Endothelial cell of umbilical vein (primary cell): ENCODE results near the gene PRPSAP1. TPM values are rescaled to one million over a fixed set of nuclear protein-coding genes. Genes with fewer than 3 reads are reported as not detected.
A peak's percentile ranks its signal among the peaks of the same experiment; 100 is the strongest.

ENCODE experiments used
- BruUV-seq: library from RNA; stranded (reverse); fragments of 400-500 nt; replicated peaks from 2 replicates; lab custom pipeline; 2021; lab: Mats Ljungman, UMichigan
- CTCF ChIA-PET: fragments of 300-600, 350-600 bp; sonication (Branson Sonifier 250); formaldehyde crosslinking; loops from one replicate; lab custom pipeline; 2021; ENCODE audit warnings: antibody characterized with exemption, inconsistent platforms; lab: Charles Lee
- POLR2A ChIA-PET: fragments of 300-600, 350-600 bp; sonication (Branson Sonifier 250); formaldehyde crosslinking; loops from one replicate; lab custom pipeline; 2021; ENCODE audit warnings: antibody characterized with exemption, inconsistent platforms; lab: Charles Lee
- DNase-seq: peaks from one replicate; pipeline ENCODE4 v3.0.0-alpha.2; 2011; ENCODE audit warnings: low read depth, low spot score
- FAIRE-seq: peaks from 2 replicates; lab custom pipeline; 2011; peaks lifted over from hg19 to GRCh38; lab: Jason Lieb, UNC
- H2AFZ ChIP-seq: 2 replicates; pipeline ENCODE4 v1.6.0; 2012; ENCODE audit warnings: low read depth, low read length, control low read depth, inconsistent platforms
- H3K27ac ChIP-seq: 2 replicates; pipeline ENCODE4 v1.5.1; 2011; ENCODE audit warnings: low read depth, mild to moderate bottlenecking, control low read depth, low read length, moderate library complexity; ENCODE audit not compliant: insufficient read depth
- H3K27me3 ChIP-seq, 2 experiments: 2 replicates each; pipeline versions ENCODE4 v1.6.0 to v1.6.1; 2011; ENCODE audit warnings: low read length in 2 of 2, mixed read lengths in 1 of 2; ENCODE audit not compliant: control insufficient read depth in 2 of 2, insufficient read depth in 2 of 2
- H3K36me3 ChIP-seq, 2 experiments: 2 replicates in 1 of 2; 3 replicates in 1 of 2; pipeline ENCODE4 v1.5.1; 2011; ENCODE audit warnings: low read length in 2 of 2, mild to moderate bottlenecking in 1 of 2, moderate library complexity in 1 of 2; ENCODE audit not compliant: control insufficient read depth in 2 of 2, insufficient read depth in 2 of 2; ENCODE audit errors: extremely low read depth in 1 of 2
- H3K4me1 ChIP-seq: 3 replicates; pipeline ENCODE4 v1.5.1; 2011; ENCODE audit warnings: mild to moderate bottlenecking, low read length; ENCODE audit not compliant: control insufficient read depth, insufficient read depth; ENCODE audit errors: extremely low read depth
- H3K4me2 ChIP-seq: 2 replicates; pipeline ENCODE4 v1.6.1; 2011; ENCODE audit warnings: low read length, control low read depth, mixed read lengths; ENCODE audit not compliant: insufficient read depth
- H3K4me3 ChIP-seq, 3 experiments: fragments of 200-600 bp in 1 of 3; sonication (generic), shearing (Covaris generic) in 1 of 3; replicated peaks in 1 of 3; 2 replicates each; pipeline ENCODE4 v1.5.1; 2011 to 2016; ENCODE audit warnings: control low read depth in 3 of 3, low read length in 3 of 3, mild to moderate bottlenecking in 2 of 3, inconsistent platforms in 1 of 3, low read depth in 1 of 3, moderate library complexity in 1 of 3; ENCODE audit not compliant: insufficient read depth in 1 of 3
- H3K79me2 ChIP-seq: 2 replicates; pipeline ENCODE4 v1.6.0; 2012; ENCODE audit warnings: low read length, inconsistent platforms; ENCODE audit not compliant: control insufficient read depth, insufficient read depth
- H3K9ac ChIP-seq: replicated peaks from 2 replicates; pipeline ENCODE3; 2011; ENCODE audit warnings: low read length, control low read depth; ENCODE audit not compliant: insufficient read depth; ENCODE audit errors: extremely low read depth
- H3K9me1 ChIP-seq: replicated peaks from 3 replicates; pipeline ENCODE4 v1.6.0; 2011; ENCODE audit warnings: mild to moderate bottlenecking, low read length; ENCODE audit not compliant: control insufficient read depth, insufficient read depth; ENCODE audit errors: extremely low read depth
- H3K9me3 ChIP-seq: replicated peaks from 2 replicates; pipeline ENCODE4 v1.5.1; 2012; ENCODE audit warnings: low read length, inconsistent platforms; ENCODE audit not compliant: control insufficient read depth, insufficient read depth
- H4K20me1 ChIP-seq: replicated peaks from 2 replicates; pipeline ENCODE3; 2011; ENCODE audit warnings: mild to moderate bottlenecking, low read length; ENCODE audit not compliant: control insufficient read depth, insufficient read depth; ENCODE audit errors: extremely low read depth
- FOS ChIP-seq: IDR thresholded peaks from 2 replicates; pipeline ENCODE4 v1.6.1; 2011; ENCODE audit warnings: mild to moderate bottlenecking, low read length, moderate library complexity, borderline replicate concordance; ENCODE audit not compliant: insufficient read depth
- GATA2 ChIP-seq: IDR thresholded peaks from 2 replicates; pipeline ENCODE4 v1.7.0; 2011; ENCODE audit warnings: low read depth, mild to moderate bottlenecking, moderate library complexity, mixed read lengths, low read length; ENCODE audit not compliant: insufficient read length, insufficient read depth
- JUN ChIP-seq: IDR thresholded peaks from 2 replicates; pipeline ENCODE4 v1.6.1; 2011; ENCODE audit warnings: borderline replicate concordance, low read depth; ENCODE audit not compliant: insufficient read length, insufficient read depth
- MAX ChIP-seq: IDR thresholded peaks from 2 replicates; pipeline ENCODE4 v1.6.1; 2011; ENCODE audit not compliant: insufficient read depth, insufficient read length
- MYC ChIP-seq: IDR thresholded peaks from one replicate; pipeline ENCODE4 v1.6.1; 2011; ENCODE audit warnings: mild to moderate bottlenecking, low read depth, low read length
- POLR2AphosphoS5 ChIP-seq: IDR thresholded peaks from 2 replicates; pipeline ENCODE4 v1.6.1; 2012; ENCODE audit warnings: low read depth, mild to moderate bottlenecking, control low read depth, low read length, moderate library complexity; ENCODE audit not compliant: insufficient read depth
- dilution Hi-C: fragments of 300-500 bp; cut with MboI; formaldehyde crosslinking; loops from one replicate; pipeline ENCODE4 v1.15.0; 2019; ENCODE audit warnings: low sequenced_read_pairs; ENCODE audit not compliant: extremely low pct_ligation_motif_present
- intact Hi-C: fragments of 100-400 bp; cut with micrococcal nuclease; formaldehyde crosslinking; loops from one replicate; pipeline ENCODE4 v1.10.0; 2022
- polyA plus RNA-seq, 4 experiments: library from polyadenylated mRNA; depleted of rRNA in 3 of 4; stranded (reverse) in 3 of 4; unstranded in 1 of 4; fragments of >200 nt; gene quantifications; 2 replicates each; pipeline versions ENCODE4 v1.2.1 to v1.2.3, GENCODE V29; 2011 to 2012; ENCODE audit warnings: missing spikeins in 1 of 4
- total RNA-seq: library from RNA; stranded (reverse); gene quantifications from 2 replicates; pipeline ENCODE4 v1.2.3, GENCODE V29; 2021

Gene PRPSAP1
- total and polyA plus RNA-seq, 2 donors (not counting 3 experiments of a cell fraction or from before 2014, with no cell fraction given) = 90.2 to 123 TPM

- no peaks in the 10 kb centered on the region for H3K9me3 ChIP-seq
- dilution Hi-C loops = no loop called here
- no peaks in the 10 kb centered on the region for H3K27me3 ChIP-seq
- H3K36me3 ChIP-seq = no peaks in the 10 kb centered on the region
- no peaks in the 10 kb centered on the region for H3K9me1 ChIP-seq
- H4K20me1 ChIP-seq = no peaks in the 10 kb centered on the region
- peak overlapping the region; percentile 45 for H3K4me2 ChIP-seq
- POLR2A ChIA-PET = interaction anchor here (0.7 kb wide), 1 partner anchor 10 kb away, joined by 7 read pairs; no protein-coding TSS in a partner anchor
- CTCF ChIA-PET = interaction anchor here (1.5 to 3.6 kb wide), 2 partner anchors 11 to 14 kb away, joined by 4 to 106 read pairs; partner anchors contain the start of gene SPHK1
- no peaks in the 10 kb centered on the region for H3K79me2 ChIP-seq
- intact Hi-C loops = no loop called here
- no peak overlapping the region for H3K4me3 ChIP-seq
- H3K27ac ChIP-seq = peak overlapping the region; percentile 97
- TF ChIP-seq POLR2AphosphoS5 (peak; percentile 65), MAX (peak; percentile 63), GATA2 (no peak), JUN (peak; percentile 94), FOS (peak; percentile 92), MYC (no peak)
- H3K4me1 ChIP-seq = peaks cover 34% of the 10 kb centered on the region
- peak; percentile 95 for DNase-seq
- no peak overlapping the region for H2AFZ ChIP-seq
- peak overlapping the region; percentile 81 for H3K9ac ChIP-seq
- TSS peak; percentile 68 for BruUV-seq
- peak; percentile 97 for FAIRE-seq
Observed at GRCh38 chr17:76371656-76372628, 18.2 kb upstream of the PRPSAP1 start.
